HG03025 (cell line): Measurements from ENCODE around the gene STK32C.

Experiments used
- ATAC-seq: cut with Tn5 transposase; IDR thresholded peaks from one replicate; pipeline ENCODE4 v1.9.1; 2021; ENCODE audit warnings: mild to moderate bottlenecking, moderate library complexity; ENCODE audit not compliant: unreplicated experiment, low FRiP score

The STK32C gene

GRCh38 chr10:132174237-132174636, 133.5 kb downstream of the STK32C start:
- no peak for ATAC-seq

GRCh38 chr10:132173185-132173584, 134.6 kb downstream of the STK32C start:
- no peak for ATAC-seq

GRCh38 chr10:132172091-132173066, 135.4 kb downstream of the STK32C start:
- ATAC-seq: no peak

DNA sequence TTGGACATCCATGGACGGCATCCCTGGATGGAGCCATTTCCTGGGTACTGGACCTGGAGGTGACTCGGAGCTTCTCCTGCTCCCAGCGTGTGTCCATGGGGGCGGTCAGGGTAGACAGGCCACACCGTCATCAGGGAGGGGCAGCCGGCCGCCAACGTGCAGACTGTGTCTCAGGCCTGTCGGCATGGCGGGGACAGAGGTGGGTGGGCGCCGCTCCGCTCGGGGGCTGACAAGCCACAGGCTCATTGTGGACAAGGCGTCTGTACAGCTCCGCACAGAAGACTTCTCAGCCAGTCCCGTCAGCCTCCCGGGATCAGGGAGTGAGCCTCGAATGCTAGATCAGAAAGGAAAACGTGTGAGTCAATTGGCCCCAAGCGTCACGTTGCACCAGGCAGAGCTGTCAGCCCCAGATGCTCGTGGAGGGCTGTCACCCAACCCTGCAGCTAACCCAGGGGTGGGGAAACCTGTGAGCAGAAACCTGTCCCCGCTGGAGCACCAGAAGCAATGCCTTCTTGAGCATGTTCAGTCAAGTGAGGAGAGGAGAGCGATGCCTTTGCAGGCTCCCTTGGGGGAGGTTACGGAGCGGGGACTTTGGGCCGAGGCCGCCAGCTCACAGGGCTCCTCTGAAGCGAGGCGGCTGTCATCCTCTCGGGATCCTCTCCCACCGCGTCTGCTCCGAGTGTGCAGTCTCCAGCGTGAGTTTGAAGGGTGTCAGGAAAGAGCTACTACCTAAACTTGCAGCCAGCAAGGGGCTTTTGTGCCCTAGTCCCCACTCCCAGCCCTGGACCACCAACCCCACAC, 137.0 kb downstream of the STK32C start:
- no peak for ATAC-seq

- ATAC-seq: no peak
Measured at GRCh38 chr10:132169766-132170560, 137.8 kb downstream of the STK32C start.

DNA sequence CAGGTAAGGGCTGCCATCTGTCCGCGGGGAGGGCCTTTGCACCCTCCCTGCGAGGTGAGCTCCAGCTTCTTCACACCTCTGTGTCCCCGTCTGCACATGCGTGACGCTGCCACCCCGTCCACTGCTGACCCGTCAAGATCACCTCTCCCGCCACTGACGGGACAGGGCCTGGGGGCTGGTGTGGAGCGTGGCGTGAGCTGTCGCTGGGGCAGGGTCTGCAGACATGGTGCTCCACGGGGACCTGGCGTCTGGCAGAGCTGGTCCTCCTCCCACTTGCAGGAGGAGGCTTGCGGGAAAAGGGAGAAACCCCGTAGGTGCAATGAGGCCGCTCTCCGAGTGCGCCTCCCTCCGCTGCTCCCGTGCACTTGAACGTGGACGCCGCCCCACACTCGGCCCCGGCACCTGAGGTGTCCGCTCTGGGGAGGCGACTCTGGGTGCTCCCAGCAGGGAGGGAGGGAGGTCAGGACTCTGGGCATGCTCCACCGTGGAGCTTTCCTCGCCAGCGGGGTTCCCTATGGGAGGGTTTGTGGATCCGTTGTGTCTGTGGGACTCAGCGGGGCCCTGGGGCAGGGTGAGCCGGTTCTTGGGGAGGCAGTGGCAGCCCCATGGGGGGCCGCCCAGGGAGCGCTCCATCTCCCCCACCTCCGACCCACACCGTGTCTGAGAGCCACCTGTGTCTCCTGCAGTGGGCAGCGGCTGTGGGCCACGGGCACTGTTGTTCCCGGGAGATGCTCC, 138.6 kb downstream of the STK32C start:
- no peak for ATAC-seq

DNA sequence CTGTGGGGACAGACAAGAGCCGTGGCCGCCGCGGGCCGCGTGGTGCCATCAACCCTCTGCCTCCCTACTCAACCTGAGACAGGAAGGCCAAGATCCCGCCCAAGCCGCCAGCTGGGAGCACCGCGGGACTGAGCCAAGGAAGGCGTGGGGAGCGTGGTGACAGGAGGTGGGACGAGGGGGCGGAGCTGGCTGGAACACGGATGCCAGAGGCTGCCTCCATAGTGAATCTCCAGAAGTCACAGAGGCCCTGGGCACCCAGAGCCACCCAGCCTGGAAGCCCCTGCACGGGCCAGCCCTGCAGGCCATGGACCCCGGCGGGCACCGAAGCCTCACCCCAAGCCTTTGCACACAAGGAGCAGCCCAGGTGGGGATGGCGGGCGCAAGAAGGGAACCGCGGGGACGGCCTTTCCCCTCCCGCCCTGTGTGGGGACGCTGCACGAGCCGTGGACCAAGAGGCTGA, 139.1 kb downstream of the STK32C start:
- ATAC-seq: no peak

GRCh38 chr10:132167976-132168375, 139.8 kb downstream of the STK32C start:
- ATAC-seq: no peak

- no peak for ATAC-seq
Measured at GRCh38 chr10:132167041-132167674, 140.6 kb downstream of the STK32C start.

GRCh38 chr10:132166216-132166950, 141.4 kb downstream of the STK32C start:
- no peak for ATAC-seq

GRCh38 chr10:132165416-132165980, 142.3 kb downstream of the STK32C start:
- ATAC-seq: no peak

GRCh38 chr10:132164761-132165278, 142.9 kb downstream of the STK32C start:
- ATAC-seq: no peak

DNA sequence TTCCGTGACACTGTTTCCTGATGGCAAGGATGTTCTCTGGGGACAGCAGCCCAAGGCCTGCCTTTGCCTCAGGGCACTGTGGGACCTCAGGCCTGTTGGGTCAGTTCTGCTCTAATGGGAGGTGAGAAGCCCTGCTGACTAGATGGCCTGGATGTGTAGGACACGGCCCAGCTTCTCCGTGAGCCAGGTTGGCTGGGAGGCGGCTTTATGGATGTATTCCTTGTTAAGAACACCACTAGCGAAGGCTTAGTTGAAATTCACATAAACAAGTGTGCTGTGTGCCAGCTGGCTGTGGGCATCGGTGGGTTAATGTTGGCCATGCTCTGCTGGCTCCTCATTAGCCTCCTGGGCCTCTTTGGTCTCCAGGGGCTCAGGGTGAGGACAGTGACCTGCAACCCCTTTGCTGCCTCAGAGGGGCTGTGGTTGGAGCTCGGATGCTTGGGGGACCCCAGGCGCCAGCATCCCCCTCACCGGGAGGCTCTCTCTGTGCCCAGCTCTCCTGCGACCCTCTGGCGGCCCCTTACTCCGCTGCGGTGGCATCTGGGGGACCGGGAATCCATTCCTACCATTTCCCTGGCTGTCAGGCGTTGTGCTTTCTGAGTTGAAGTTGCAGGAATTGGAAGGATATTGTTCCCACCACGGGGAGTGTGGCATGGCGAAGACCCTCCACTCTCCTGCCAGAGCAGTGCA, 143.8 kb downstream of the STK32C start:
- ATAC-seq: no peak

DNA sequence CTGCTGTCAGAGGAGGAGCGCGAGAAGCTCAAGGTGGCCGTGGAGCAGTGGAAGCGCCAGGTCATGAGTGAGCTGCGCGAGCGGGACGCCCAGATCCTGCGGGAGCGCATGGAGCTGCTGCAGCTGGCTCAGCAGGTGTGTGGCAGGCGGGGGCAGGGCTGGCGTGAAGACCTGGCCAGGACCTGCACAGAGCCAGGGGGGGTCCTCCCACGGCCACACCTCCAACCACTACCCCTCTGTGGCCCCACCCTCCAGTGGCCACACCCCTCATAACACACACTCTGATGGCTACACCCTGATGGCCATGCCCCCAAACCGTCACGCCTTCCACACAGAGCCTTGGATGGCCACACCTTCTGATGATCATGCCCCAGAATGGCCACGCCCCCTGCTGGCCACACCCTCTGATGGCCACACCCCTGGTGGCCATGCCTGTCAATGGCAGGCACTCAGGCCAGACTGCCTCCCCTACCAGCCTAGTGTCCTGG, 144.4 kb downstream of the STK32C start:
- no peak for ATAC-seq

DNA sequence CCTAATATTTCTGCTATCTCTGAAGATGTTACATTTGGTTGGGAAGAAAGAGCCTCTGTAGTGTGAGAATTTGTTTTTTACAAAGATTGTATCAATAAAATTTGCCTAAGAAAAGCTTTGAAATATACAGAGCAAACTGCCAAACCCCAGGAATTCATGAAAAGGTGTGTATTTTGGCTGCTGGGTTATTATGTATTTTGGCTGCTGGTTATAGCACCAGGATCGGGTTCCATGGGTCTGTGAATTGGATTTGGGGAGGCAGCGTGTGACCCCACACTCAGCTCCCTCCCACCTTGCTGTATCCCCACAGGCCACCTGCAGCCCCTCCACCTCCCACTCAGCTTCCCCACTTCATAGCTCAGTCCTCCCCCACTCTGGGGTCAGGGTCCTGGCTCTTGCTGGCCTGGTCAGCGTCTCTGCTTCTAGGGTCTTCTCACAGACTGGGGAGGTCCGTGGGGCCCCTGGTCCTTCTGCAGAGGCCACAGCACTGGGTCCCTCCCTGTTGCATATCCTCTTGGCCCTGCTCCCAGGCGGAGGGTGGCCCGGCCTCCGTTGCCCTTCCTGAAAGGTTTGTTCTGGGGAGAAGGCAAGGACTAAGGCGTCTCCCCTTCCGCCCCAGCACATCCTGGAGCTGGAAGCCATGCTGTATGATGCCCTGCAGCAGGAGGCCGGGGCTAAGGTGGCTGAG, 145.0 kb downstream of the STK32C start:
- ATAC-seq: no peak

GRCh38 chr10:132162021-132162531, 145.7 kb downstream of the STK32C start:
- no peak for ATAC-seq
